Prostate gland (tissue), 1 donor: ENCODE results near the gene CDHR2.

Experiments
- POLR2A ChIP-seq: fragments of 450-650 bp; IDR thresholded peaks from one replicate; pipeline ENCODE4 v1.6.1; 2016; ENCODE audit warnings: antibody characterized with exemption, mild to moderate bottlenecking
- POLR2AphosphoS5 ChIP-seq: sonication (generic); formaldehyde crosslinking; IDR thresholded peaks from one replicate; pipeline ENCODE4 v1.6.1; 2017; ENCODE audit warnings: antibody characterized with exemption

- TF ChIP-seq POLR2AphosphoS5 (no peak), POLR2A (no peak)
Observed at GRCh38 chr5:176593273-176593869, 44.2 kb downstream of the CDHR2 start.
